ENCODE data around the gene AWAT2.

The AWAT2 gene

GRCh38 chrX:70049925-70050324 is at the start of gene AWAT2:
Gene AWAT2, minus strand, starts transcription at chrX:70049938. Its CDS starts 6 bp downstream, at chrX:70049932.
- no peak for DNase-seq (ENCODE audit: low read depth in 2 of 2)

- no peak for DNase-seq (ENCODE audit: low read depth in 2 of 2)
These were observed 46.3 kb upstream of the AWAT2 start for GRCh38 chrX:70096052-70096451.

GRCh38 chrX:70092247-70092646 is 42.5 kb upstream of the AWAT2 start:
- DNase-seq (ENCODE audit: low read depth in 2 of 2): no peak

- no peak for DNase-seq (ENCODE audit: low read depth in 2 of 2)
These were observed 40.0 kb upstream of the AWAT2 start for GRCh38 chrX:70089604-70090297.

GRCh38 chrX:70088751-70089150 is 39.0 kb upstream of the AWAT2 start:
- DNase-seq (ENCODE audit: low read depth in 2 of 2): no peak

- no peak for DNase-seq (ENCODE audit: low read depth in 2 of 2)
These were observed 38.3 kb upstream of the AWAT2 start for GRCh38 chrX:70087857-70088630.

- no peak for DNase-seq (ENCODE audit: low read depth in 2 of 2)
These were observed 35.0 kb upstream of the AWAT2 start for GRCh38 chrX:70084592-70085240.

- no peak for DNase-seq (ENCODE audit: low read depth in 2 of 2)
These were observed 33.0 kb upstream of the AWAT2 start for GRCh38 chrX:70082723-70083122.

GRCh38 chrX:70079870-70080269 is 30.1 kb upstream of the AWAT2 start:
- no peak for DNase-seq (ENCODE audit: low read depth in 2 of 2)

GRCh38 chrX:70079297-70079696 is 29.6 kb upstream of the AWAT2 start:
- no peak for DNase-seq (ENCODE audit: low read depth in 2 of 2)

- DNase-seq (ENCODE audit: low read depth in 2 of 2): no peak
These were observed 16.9 kb upstream of the AWAT2 start for GRCh38 chrX:70066646-70067045.

- DNase-seq (ENCODE audit: low read depth in 2 of 2): no peak
These were observed 13.3 kb upstream of the AWAT2 start for GRCh38 chrX:70062961-70063550.

GRCh38 chrX:70062076-70062475 is 12.3 kb upstream of the AWAT2 start, which contains the start of gene OTUD6A:
Gene OTUD6A, plus strand, starts transcription at chrX:70062457. Its CDS starts 68 bp downstream, at chrX:70062525.
- DNase-seq (ENCODE audit: low read depth in 2 of 2): no peak

- no peak for DNase-seq (ENCODE audit: low read depth in 2 of 2)
These were observed 4.7 kb upstream of the AWAT2 start for GRCh38 chrX:70054391-70054790.

- no peak for DNase-seq (ENCODE audit: low read depth in 2 of 2)
These were observed 3.3 kb upstream of the AWAT2 start for GRCh38 chrX:70052895-70053615.

GRCh38 chrX:70049406-70049805 is 332 bp downstream of the AWAT2 start:
- DNase-seq (ENCODE audit: low read depth in 2 of 2): no peak

- DNase-seq (ENCODE audit: low read depth in 2 of 2): no peak
These were observed 2.8 kb downstream of the AWAT2 start for GRCh38 chrX:70046978-70047377.

- DNase-seq (ENCODE audit: low read depth in 2 of 2): no peak
These were observed 5.0 kb downstream of the AWAT2 start for GRCh38 chrX:70044541-70045245.

- DNase-seq (ENCODE audit: low read depth in 2 of 2): no peak
These were observed 6.1 kb downstream of the AWAT2 start for GRCh38 chrX:70043685-70044084.

- no peak for DNase-seq (ENCODE audit: low read depth in 2 of 2)
These were observed 7.1 kb downstream of the AWAT2 start for GRCh38 chrX:70042399-70043371.

All from stimulated activated CD4-positive, alpha-beta T cell treated with anti-CD3 and anti-CD28 coated beads, Interleukin-15, amount 100 ng/mL, for 48 hours (primary cell).